Hepatocyte (in vitro differentiated cells): ENCODE results near the gene NIT2.

ENCODE experiments used
- EZH2 ChIP-seq: fragments of 200-600 bp; sonication (generic); IDR thresholded peaks from 2 replicates; pipeline ENCODE4 v1.6.1; 2016; ENCODE audit warnings: antibody characterized with exemption, mild to moderate bottlenecking, borderline replicate concordance
- EZH2phosphoT487 ChIP-seq: fragments of 200-600 bp; sonication (generic); IDR thresholded peaks from one replicate; pipeline ENCODE4 v1.6.1; 2018; ENCODE audit warnings: antibody characterized with exemption, mild to moderate bottlenecking, low read depth, moderate library complexity; ENCODE audit not compliant: unreplicated experiment, severe bottlenecking
- TF ChIP-seq, protein P1 (sequence below): fragments of 200-600 bp; sonication (generic); IDR thresholded peaks from 2 replicates; pipeline ENCODE4 v1.5.1; 2016; ENCODE audit warnings: antibody characterized with exemption, mild to moderate bottlenecking; ENCODE audit not compliant: poor library complexity

DNA sequence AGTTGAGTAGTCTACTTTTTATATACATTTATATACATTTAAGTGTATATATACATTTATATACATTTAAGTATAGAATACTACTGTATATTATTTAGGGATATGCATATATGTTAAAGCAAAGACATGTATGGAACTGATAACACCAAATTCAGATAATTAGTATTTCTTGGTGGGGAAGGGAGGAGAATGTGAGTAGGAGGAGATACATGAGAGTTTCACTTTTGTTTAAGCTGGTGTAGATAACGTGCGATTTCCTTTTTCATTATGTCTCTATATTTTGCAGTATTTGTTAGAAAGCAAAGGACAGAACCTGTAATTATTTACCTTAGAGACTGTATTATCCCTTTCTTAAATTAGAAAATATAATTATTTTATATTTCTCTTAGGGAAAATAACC lies 16.6 kb upstream of the NIT2 start:
- TF ChIP-seq, protein P1, sequence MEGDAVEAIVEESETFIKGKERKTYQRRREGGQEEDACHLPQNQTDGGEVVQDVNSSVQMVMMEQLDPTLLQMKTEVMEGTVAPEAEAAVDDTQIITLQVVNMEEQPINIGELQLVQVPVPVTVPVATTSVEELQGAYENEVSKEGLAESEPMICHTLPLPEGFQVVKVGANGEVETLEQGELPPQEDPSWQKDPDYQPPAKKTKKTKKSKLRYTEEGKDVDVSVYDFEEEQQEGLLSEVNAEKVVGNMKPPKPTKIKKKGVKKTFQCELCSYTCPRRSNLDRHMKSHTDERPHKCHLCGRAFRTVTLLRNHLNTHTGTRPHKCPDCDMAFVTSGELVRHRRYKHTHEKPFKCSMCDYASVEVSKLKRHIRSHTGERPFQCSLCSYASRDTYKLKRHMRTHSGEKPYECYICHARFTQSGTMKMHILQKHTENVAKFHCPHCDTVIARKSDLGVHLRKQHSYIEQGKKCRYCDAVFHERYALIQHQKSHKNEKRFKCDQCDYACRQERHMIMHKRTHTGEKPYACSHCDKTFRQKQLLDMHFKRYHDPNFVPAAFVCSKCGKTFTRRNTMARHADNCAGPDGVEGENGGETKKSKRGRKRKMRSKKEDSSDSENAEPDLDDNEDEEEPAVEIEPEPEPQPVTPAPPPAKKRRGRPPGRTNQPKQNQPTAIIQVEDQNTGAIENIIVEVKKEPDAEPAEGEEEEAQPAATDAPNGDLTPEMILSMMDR: no peak
- no peak for TF ChIP-seq EZH2
- no peak for TF ChIP-seq EZH2phosphoT487
